Adrenal gland (tissue), 12 donors: Measurements from ENCODE around the gene CR2. TPM values are rescaled to one million over a fixed set of nuclear protein-coding genes. Genes with fewer than 3 reads are reported as not detected.

Experiments
- DNase-seq, 7 donors: peaks; one replicate each; pipeline ENCODE4 v3.0.0-alpha.2; 2019 to 2020
- H3K27ac ChIP-seq, 5 donors: fragments of 200-600 bp; sonication (generic) in 4 of 5; 1 replicate in 3 of 5; 2 replicates in 2 of 5; pipeline versions ENCODE4 v1.5.1 to v1.8.0; 2016 to 2020; ENCODE audit warnings: mild to moderate bottlenecking in 1 of 5
- H3K27me3 ChIP-seq: fragments of 200-600 bp; 2 replicates; pipeline ENCODE4 v1.8.0; 2021
- H3K36me3 ChIP-seq, 2 donors: fragments of 200-600 bp; replicated peaks in 1 of 2; 1 replicate in 1 of 2; 2 replicates in 1 of 2; pipeline versions ENCODE4 v1.5.1 to v1.8.0; 2018 to 2022
- H3K4me1 ChIP-seq, 2 donors: fragments of 200-600 bp; replicated peaks in 1 of 2; 1 replicate in 1 of 2; 2 replicates in 1 of 2; pipeline versions ENCODE4 v1.5.1 to v1.8.0; 2018 to 2021
- H3K4me3 ChIP-seq, 4 donors: fragments of 200-600 bp; sonication (generic) in 3 of 4; one replicate each; pipeline ENCODE4 v1.5.1; 2016 to 2018
- H3K9me3 ChIP-seq, 3 donors: fragments of 200-600 bp; sonication (generic) in 1 of 3; replicated peaks in 1 of 3; 1 replicate in 2 of 3; 2 replicates in 1 of 3; pipeline versions ENCODE4 v1.5.1 to v1.8.0; 2016 to 2021
- POLR2A ChIP-seq, 2 donors: fragments of 450-650 bp; IDR thresholded peaks; one replicate each; pipeline ENCODE4 v1.6.1; 2017; ENCODE audit warnings: antibody characterized with exemption in 2 of 2, mild to moderate bottlenecking in 2 of 2, moderate library complexity in 1 of 2
- WGBS, 4 donors: extraction: QIAGEN DNeasy Blood & Tissue Kit in 2 of 4; methylation state at CpG; one replicate each; pipeline versions ENCODE4 v1.1.5 to v1.1.7; 2013 to 2017; 5-methylcytosine and 5-hydroxymethylcytosine counted together
- intact Hi-C, 2 donors: fragments of 100-400 bp; cut with DNase I; formaldehyde crosslinking; loops; one replicate each; pipeline versions ENCODE4 v1.14.1 to v1.15.0; 2022 to 2023
- polyA plus RNA-seq, 3 donors: library from polyadenylated mRNA; stranded (reverse); fragments of 200-250 nt in 2 of 3; fragments of 350-450 nt in 1 of 3; fragmentation: Illumina TruSeq in 1 of 3; extraction: RNeasy Lipid Tissue Mini Kit (QIAGEN cat#74804) in 1 of 3; gene quantifications; one replicate each; pipeline ENCODE4 v1.2.3, GENCODE V29; 2013 to 2014
- total RNA-seq, 9 donors: library from RNA; depleted of rRNA in 4 of 9; stranded (reverse); fragments of >200 nt in 4 of 9; fragments of 120-200 nt in 1 of 9; fragmentation: NEBNext Ultra II Directional in 1 of 9; extraction: Animal tissue kit (Norgen Biotek cat#: 25700) in 1 of 9; gene quantifications; one replicate each; pipeline versions ENCODE4 v1.1.0 to v1.2.4, GENCODE V29; 2013 to 2023
- TF ChIP-seq, protein P1 (sequence below), 6 experiments: fragments of 450-650 bp in 4 of 6; fragments of 200-600 bp in 2 of 6; sonication (generic) in 1 of 6; IDR thresholded peaks; 1 replicate in 5 of 6; 2 replicates in 1 of 6; pipeline versions ENCODE4 v1.5.1 to v1.8.0; 2016 to 2021; ENCODE audit warnings: antibody characterized with exemption in 6 of 6, mild to moderate bottlenecking in 2 of 6, moderate library complexity in 1 of 6
- donor health status: healthy with polysubstance abuse.
- donor health status: Bipolar disorder and iron deficiency.
- donor health status: DM: yes; HTN: yes; CAD: no.
- donor health status: DM: no; HTN: no; CAD: no.
- donor health status: DM: no; HTN: no; CAD: no.
- donor health status: DM: yes; HTN: yes; CAD: no.

CR2 gene
- total and polyA plus RNA-seq, 12 donors: 0.03 to 0.11 (median 0.07) TPM; not detected in 8

DNA sequence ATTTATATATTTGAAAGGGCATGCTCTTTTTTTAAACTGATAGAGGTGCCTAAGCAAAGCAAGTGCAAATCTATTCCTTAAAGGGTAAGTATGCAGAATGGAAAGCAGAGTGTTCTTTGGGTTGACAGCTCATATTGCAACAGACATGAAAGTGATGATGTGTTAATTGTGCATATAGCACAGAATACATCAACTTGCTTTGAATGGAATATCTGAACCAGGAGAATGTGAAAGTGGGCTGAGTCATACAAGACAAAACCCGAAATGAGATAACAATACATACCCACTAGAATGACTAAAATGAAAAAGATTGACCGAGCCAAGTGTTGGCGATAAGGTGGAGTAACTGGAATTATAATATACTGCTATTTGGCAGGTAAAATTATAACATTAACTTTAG, 46.2 kb downstream of the CR2 start:
- Histone ChIP-seq H3K4me3 (no peak overlapping the region), H3K27me3 (peaks cover 26% of the 10 kb centered on the region), H3K36me3 (no peaks in the 10 kb centered on the region), H3K27ac (no peak overlapping the region), H3K9me3 (no peaks in the 10 kb centered on the region), H3K4me1 (no peaks in the 10 kb centered on the region)
- no peak for DNase-seq
- intact Hi-C loops: no loop called here
- WGBS, 4 donors: 64 to 66% (median 66%) methylated on average over 3 of the region's 3 CpGs
- TF ChIP-seq POLR2A (IDR thresholded peaks at IDR 0.05): no peak
- TF ChIP-seq, protein P1, sequence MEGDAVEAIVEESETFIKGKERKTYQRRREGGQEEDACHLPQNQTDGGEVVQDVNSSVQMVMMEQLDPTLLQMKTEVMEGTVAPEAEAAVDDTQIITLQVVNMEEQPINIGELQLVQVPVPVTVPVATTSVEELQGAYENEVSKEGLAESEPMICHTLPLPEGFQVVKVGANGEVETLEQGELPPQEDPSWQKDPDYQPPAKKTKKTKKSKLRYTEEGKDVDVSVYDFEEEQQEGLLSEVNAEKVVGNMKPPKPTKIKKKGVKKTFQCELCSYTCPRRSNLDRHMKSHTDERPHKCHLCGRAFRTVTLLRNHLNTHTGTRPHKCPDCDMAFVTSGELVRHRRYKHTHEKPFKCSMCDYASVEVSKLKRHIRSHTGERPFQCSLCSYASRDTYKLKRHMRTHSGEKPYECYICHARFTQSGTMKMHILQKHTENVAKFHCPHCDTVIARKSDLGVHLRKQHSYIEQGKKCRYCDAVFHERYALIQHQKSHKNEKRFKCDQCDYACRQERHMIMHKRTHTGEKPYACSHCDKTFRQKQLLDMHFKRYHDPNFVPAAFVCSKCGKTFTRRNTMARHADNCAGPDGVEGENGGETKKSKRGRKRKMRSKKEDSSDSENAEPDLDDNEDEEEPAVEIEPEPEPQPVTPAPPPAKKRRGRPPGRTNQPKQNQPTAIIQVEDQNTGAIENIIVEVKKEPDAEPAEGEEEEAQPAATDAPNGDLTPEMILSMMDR (IDR thresholded peaks at IDR 0.05): no peak

DNA sequence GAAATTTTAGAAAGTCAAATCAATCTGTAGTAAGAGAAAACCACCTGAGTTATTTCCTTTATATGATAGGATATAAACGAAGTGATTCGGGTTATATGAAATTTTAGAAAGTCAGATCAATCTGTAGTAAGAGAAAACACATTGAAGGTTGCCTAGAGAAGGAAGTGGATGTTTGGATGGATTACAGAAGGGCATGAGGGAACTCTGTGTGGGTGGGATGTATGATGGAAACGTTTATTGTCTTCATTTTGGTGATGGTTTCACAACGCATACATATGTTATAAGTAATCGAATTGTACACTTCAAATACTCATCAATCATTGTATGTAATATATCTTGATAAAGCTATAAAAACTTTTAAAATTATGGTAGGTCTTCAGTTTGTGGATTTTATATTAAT, 46.9 kb downstream of the CR2 start:
- Histone ChIP-seq H3K27ac (no peak overlapping the region), H3K4me1 (no peaks in the 10 kb centered on the region), H3K4me3 (no peak overlapping the region), H3K9me3 (no peaks in the 10 kb centered on the region), H3K27me3 (peaks cover 25% of the 10 kb centered on the region), H3K36me3 (no peaks in the 10 kb centered on the region)
- intact Hi-C loops: no loop called here
- DNase-seq: no peak
- no peak for TF ChIP-seq POLR2A (IDR thresholded peaks at IDR 0.05)
- TF ChIP-seq, protein P1 (IDR thresholded peaks at IDR 0.05): no peak
- WGBS, 4 donors: 42 to 64% (median 56%) methylated on average over 5 of the region's 5 CpGs

DNA sequence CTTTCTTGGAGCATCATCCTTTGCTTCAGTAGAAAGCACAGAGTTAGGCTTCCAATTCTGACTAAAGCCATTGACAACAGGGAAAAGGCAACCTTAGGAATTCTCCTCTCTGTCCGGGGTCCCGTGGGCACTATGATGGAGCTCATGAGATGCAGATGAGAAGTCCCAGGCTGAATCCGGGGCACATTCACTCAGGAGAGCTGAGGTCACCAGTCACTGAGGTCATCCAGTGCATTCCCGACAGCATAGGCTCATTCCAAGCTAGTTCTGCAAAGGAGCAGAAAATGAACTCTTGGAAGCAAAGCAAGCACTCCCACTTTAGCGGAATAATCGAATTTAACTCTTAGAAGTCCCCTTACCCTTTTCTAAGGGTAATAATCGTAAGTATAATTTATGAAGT, 48.6 kb downstream of the CR2 start:
- no peak for DNase-seq
- TF ChIP-seq, protein P1 (IDR thresholded peaks at IDR 0.05): no peak
- no peak for TF ChIP-seq POLR2A (IDR thresholded peaks at IDR 0.05)
- H3K27me3 ChIP-seq: peaks cover 19% of the 10 kb centered on the region
- H3K4me1 ChIP-seq: no peaks in the 10 kb centered on the region
- whole genome bisulfite sequencing, 4 donors: 41 to 57% (median 46%) methylated on average over 7 of the region's 7 CpGs
- H3K36me3 ChIP-seq: no peaks in the 10 kb centered on the region
- intact Hi-C loops: no loop called here
- H3K9me3 ChIP-seq: no peaks in the 10 kb centered on the region
- no peak overlapping the region for H3K4me3 ChIP-seq
- no peak overlapping the region for H3K27ac ChIP-seq

DNA sequence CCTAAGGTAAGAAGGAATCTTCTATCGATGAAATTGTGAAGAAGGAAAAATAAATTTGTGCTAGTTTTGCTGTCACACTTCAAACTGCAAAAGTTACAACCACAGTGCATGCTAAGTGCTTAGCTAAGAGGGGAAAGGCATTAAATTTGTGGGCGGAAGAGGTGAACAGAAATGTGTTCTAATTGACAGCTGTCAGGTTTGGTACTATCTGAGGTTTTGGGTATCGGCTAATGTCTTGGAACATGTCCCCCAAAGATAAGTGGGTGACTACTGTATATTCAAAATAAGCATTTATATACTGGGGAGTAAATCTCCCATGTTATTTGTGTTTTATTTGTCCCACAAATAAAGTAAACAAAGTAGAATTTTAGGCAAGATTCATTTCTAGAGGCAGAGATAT, 49.8 kb downstream of the CR2 start:
- Histone ChIP-seq H3K27ac (no peak overlapping the region), H3K4me1 (no peaks in the 10 kb centered on the region), H3K27me3 (peaks cover 19% of the 10 kb centered on the region), H3K9me3 (no peaks in the 10 kb centered on the region), H3K4me3 (no peak overlapping the region), H3K36me3 (no peaks in the 10 kb centered on the region)
- 86 to 91% (median 89%) methylated on average over 3 of the region's 3 CpGs for WGBS, 4 donors
- intact Hi-C loops: no loop called here
- no peak for TF ChIP-seq POLR2A (IDR thresholded peaks at IDR 0.05)
- TF ChIP-seq, protein P1 (IDR thresholded peaks at IDR 0.05): no peak
- no peak for DNase-seq
